ENCODE measurements around the gene FPGS. TPM values are rescaled to one million over a fixed set of nuclear protein-coding genes. Genes with fewer than 3 reads are reported as not detected.

The FPGS gene
- total RNA-seq, 2 experiments from 2014 or later = 66.7 to 78.1 TPM

DNA sequence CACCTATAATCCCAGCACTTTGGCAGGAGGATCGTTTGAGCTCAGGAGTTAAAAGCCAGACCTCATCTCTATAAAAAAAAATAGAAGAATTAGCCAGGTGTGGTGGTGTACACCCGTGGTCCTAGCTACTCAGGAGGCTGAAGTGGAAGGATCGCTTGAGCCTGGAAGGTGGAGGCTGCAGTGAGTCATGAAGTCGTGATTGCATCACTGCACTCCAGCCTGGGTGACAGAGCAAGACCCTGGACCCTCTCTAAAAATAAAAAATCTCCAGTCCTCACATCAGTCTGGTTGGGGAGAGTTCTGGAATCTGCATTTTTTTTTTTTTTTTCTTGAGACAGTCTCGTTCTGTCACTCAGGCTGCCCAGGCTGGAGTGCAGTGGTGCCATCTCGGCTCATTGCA lies 9.3 kb downstream of the FPGS start:
- no peaks in the 10 kb centered on the region for H3K27me3 Mint-ChIP-seq
- no peak overlapping the region for H3K4me3 Mint-ChIP-seq
- no peak for DNase-seq
- H3K9me3 Mint-ChIP-seq = no peaks in the 10 kb centered on the region
- peaks cover 9% of the 10 kb centered on the region for H3K4me1 Mint-ChIP-seq
- H3K36me3 Mint-ChIP-seq (ENCODE audit: low read depth) = peaks cover 18% of the 10 kb centered on the region
- ChIA-PET CTCF (interaction anchor here (0.6 to 1.0 kb wide), 3 partner anchors 9 to 1507 kb away, joined by 3 to 4 read pairs (median 3); partner anchors contain the start of gene FPGS), POLR2A (interaction anchor here (0.6 kb wide), 1 partner anchor 92 kb away, joined by 3 read pairs; no protein-coding TSS in a partner anchor)
- peak overlapping the region; percentile 3 for H3K27ac Mint-ChIP-seq

- H3K9me3 Mint-ChIP-seq = no peaks in the 10 kb centered on the region
- CTCF ChIA-PET = no interaction called here
- H3K27me3 Mint-ChIP-seq = no peaks in the 10 kb centered on the region
Observed at GRCh38 chr9:127812936-127813675, 10.4 kb downstream of the FPGS start.

GRCh38 chr9:127813686-127814226 lies 11.1 kb downstream of the FPGS start:
- Mint-ChIP-seq H3K36me3 (ENCODE audit: low read depth) (peaks cover 27% of the 10 kb centered on the region), H3K4me3 (no peak overlapping the region), H3K27me3 (no peaks in the 10 kb centered on the region), H3K27ac (no peak overlapping the region), H3K4me1 (peaks cover 9% of the 10 kb centered on the region), H3K9me3 (no peaks in the 10 kb centered on the region)
- CTCF ChIA-PET = no interaction called here
- no peak for DNase-seq
- POLR2A ChIA-PET = no interaction called here

More at GRCh38 chr9:127812936-127813675, 10.4 kb downstream of the FPGS start:
- no peak overlapping the region for H3K27ac Mint-ChIP-seq
- POLR2A ChIA-PET = no interaction called here
- H3K4me1 Mint-ChIP-seq = peaks cover 9% of the 10 kb centered on the region
- no peak overlapping the region for H3K4me3 Mint-ChIP-seq
- no peak for DNase-seq
- peaks cover 23% of the 10 kb centered on the region for H3K36me3 Mint-ChIP-seq (ENCODE audit: low read depth)

GRCh38 chr9:127814619-127815511 lies 12.2 kb downstream of the FPGS start:
- no peak for DNase-seq
- Mint-ChIP-seq H3K27me3 (no peaks in the 10 kb centered on the region), H3K4me1 (peaks cover 3% of the 10 kb centered on the region), H3K36me3 (ENCODE audit: low read depth) (peaks cover 21% of the 10 kb centered on the region), H3K9me3 (no peaks in the 10 kb centered on the region), H3K4me3 (no peak overlapping the region), H3K27ac (peak overlapping the region; percentile 25)
- CTCF ChIA-PET = no interaction called here
- POLR2A ChIA-PET = no interaction called here

DNA sequence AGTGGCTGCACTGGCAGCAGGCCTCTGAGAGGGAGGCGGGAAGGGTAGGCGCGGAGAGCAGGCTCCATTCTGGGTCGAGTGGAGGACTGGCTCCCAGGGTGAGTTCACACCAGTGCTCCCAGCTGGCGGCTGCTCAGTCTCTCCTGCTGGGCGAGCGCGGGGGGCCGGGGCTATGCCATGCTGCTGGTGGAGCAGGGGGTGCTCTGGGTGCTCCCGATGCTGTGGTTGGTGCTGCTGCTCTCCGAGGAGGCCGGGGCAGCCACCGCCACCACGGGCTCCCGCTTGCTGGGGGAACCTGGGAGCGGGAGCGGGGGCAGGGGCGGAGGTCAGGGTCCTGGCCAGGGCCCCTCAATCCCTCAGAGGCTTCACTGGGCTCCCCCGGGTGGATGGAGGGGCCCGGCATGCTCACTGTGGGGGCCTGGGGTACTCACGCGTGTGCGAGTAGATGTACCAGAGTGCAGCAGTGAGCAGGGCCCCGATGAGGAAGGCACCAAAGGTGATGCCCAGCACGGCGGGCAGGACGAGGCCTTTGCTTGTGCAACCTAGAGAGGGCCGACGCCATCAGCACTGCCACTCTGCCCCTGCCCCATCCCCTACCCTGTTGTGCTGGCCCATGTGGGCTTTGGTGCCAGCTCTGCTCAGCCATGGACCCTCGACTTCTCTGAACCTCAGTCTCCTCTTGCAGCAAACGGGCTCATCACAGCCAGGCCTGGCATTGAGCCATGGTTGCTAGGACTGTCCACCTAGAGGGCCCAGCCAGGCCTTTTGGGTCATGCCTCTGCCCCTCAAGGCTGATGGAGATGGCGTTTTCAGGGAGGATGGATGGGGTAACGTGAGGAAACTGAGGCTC lies 13.1 kb downstream of the FPGS start:
- no peak overlapping the region for H3K4me3 Mint-ChIP-seq
- peaks cover 12% of the 10 kb centered on the region for H3K36me3 Mint-ChIP-seq (ENCODE audit: low read depth)
- H3K27ac Mint-ChIP-seq = peak overlapping the region; percentile 25
- CTCF ChIA-PET = no interaction called here
- no peaks in the 10 kb centered on the region for H3K4me1 Mint-ChIP-seq
- no peak for DNase-seq
- H3K27me3 Mint-ChIP-seq = no peaks in the 10 kb centered on the region
- no peaks in the 10 kb centered on the region for H3K9me3 Mint-ChIP-seq
- POLR2A ChIA-PET = no interaction called here

GRCh38 chr9:127816362-127816725 lies 13.7 kb downstream of the FPGS start:
- Mint-ChIP-seq H3K27me3 (no peaks in the 10 kb centered on the region), H3K4me3 (no peak overlapping the region), H3K9me3 (no peaks in the 10 kb centered on the region), H3K4me1 (no peaks in the 10 kb centered on the region), H3K36me3 (ENCODE audit: low read depth) (peaks cover 11% of the 10 kb centered on the region), H3K27ac (no peak overlapping the region)
- DNase-seq = no peak
- POLR2A ChIA-PET = no interaction called here
- CTCF ChIA-PET = no interaction called here

DNA sequence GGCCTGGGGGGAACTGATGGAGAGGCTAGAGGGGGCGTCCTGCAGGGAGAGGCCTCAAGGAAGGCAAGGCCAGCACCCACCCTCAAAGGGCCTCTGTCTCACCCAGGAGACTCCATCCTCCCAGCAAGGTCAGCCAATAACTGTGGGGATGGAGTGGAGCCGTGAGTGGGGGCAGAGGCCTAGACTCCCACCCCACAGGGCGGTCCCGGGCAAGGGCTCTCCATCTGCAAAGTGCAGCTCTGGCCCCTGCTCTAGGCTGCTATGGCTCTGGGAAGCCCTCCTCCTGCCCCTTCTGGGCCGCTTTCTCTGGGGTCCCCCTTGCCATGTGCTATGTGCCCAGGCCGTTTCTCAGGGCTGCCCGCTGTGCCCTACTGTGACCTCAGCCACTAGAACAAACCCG lies 14.0 kb downstream of the FPGS start:
- peaks cover 11% of the 10 kb centered on the region for H3K36me3 Mint-ChIP-seq (ENCODE audit: low read depth)
- DNase-seq = no peak
- no peaks in the 10 kb centered on the region for H3K4me1 Mint-ChIP-seq
- H3K27ac Mint-ChIP-seq = no peak overlapping the region
- ChIA-PET CTCF (interaction anchor here (1.5 to 1.7 kb wide), 2 partner anchors 15 to 82 kb away, joined by 5 read pairs; partner anchors contain the start of gene TOR2A), POLR2A (no interaction called here)
- H3K9me3 Mint-ChIP-seq = no peaks in the 10 kb centered on the region
- H3K4me3 Mint-ChIP-seq = no peak overlapping the region
- H3K27me3 Mint-ChIP-seq = no peaks in the 10 kb centered on the region

- Mint-ChIP-seq H3K4me1 (no peaks in the 10 kb centered on the region), H3K4me3 (no peak overlapping the region), H3K27me3 (no peaks in the 10 kb centered on the region), H3K27ac (no peak overlapping the region), H3K36me3 (ENCODE audit: low read depth) (peaks cover 11% of the 10 kb centered on the region), H3K9me3 (no peaks in the 10 kb centered on the region)
- ChIA-PET CTCF (interaction anchor here (0.5 to 1.7 kb wide), 5 partner anchors 8 to 83 kb away, joined by 3 to 5 read pairs (median 4); partner anchors contain the start of gene TOR2A), POLR2A (no interaction called here)
- no peak for DNase-seq
Observed at GRCh38 chr9:127817881-127818434, 15.3 kb downstream of the FPGS start.

GRCh38 chr9:127818574-127818973 lies 15.9 kb downstream of the FPGS start:
- ChIA-PET CTCF (interaction anchor here (0.5 kb wide), 1 partner anchor 52 kb away, joined by 3 read pairs; no protein-coding TSS in a partner anchor), POLR2A (interaction anchor here (0.7 kb wide), 1 partner anchor 71 kb away, joined by 7 read pairs; no protein-coding TSS in a partner anchor)
- Mint-ChIP-seq H3K4me1 (no peaks in the 10 kb centered on the region), H3K9me3 (no peaks in the 10 kb centered on the region), H3K36me3 (ENCODE audit: low read depth) (peaks cover 11% of the 10 kb centered on the region), H3K27me3 (no peaks in the 10 kb centered on the region), H3K4me3 (no peak overlapping the region), H3K27ac (peak overlapping the region; percentile 33)
- no peak for DNase-seq

DNA sequence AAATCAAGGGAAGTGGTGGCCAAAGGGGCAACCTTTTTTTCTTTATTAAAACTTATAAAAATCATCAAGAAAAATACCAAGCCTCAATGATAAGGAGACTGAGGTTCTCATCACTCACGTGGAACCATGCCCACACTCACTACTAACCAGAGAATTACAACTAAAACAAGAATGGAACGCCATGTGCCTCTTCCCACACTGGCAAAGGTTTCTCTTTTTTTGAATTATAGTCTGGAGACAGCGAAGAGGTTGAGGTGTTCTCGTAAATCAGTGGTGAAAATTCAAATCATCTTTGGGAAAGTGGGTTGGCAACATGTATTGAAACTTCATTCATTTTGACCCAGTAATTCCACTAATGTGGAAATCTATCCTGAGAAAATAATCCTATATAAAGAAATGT lies 19.4 kb downstream of the FPGS start:
- Mint-ChIP-seq H3K27me3 (no peaks in the 10 kb centered on the region), H3K4me1 (no peaks in the 10 kb centered on the region), H3K9me3 (no peaks in the 10 kb centered on the region), H3K27ac (no peak overlapping the region), H3K36me3 (ENCODE audit: low read depth) (peaks cover 14% of the 10 kb centered on the region), H3K4me3 (no peak overlapping the region)
- ChIA-PET POLR2A (no interaction called here), CTCF (interaction anchor here (0.6 kb wide), 1 partner anchor 23 kb away, joined by 4 read pairs; no protein-coding TSS in a partner anchor)
- no peak for DNase-seq

GRCh38 chr9:127825319-127826051 lies 22.8 kb downstream of the FPGS start:
- no peaks in the 10 kb centered on the region for H3K9me3 Mint-ChIP-seq
- peaks cover 3% of the 10 kb centered on the region for H3K36me3 Mint-ChIP-seq (ENCODE audit: low read depth)
- DNase-seq = no peak
- CTCF ChIA-PET = interaction anchor here (1.0 to 1.1 kb wide), 2 partner anchors 8 to 27 kb away, joined by 4 to 6 read pairs; no protein-coding TSS in a partner anchor
- POLR2A ChIA-PET = no interaction called here
- no peak overlapping the region for H3K4me3 Mint-ChIP-seq
- H3K27ac Mint-ChIP-seq = no peak overlapping the region
- no peaks in the 10 kb centered on the region for H3K27me3 Mint-ChIP-seq
- no peaks in the 10 kb centered on the region for H3K4me1 Mint-ChIP-seq
